Naive thymus-derived CD8-positive, alpha-beta T cell (primary cell): Measurements from ENCODE around the gene VAMP1. TPM values are rescaled to one million over a fixed set of nuclear protein-coding genes. Genes with fewer than 3 reads are reported as not detected.
"Not testable (repeated sequence)": the region's sequence is repeated elsewhere in the genome, so short reads cannot be mapped to it uniquely, and the experiment has no call there.

Experiments
- ATAC-seq, 2 donors: fragments of 150-1000 bp; cut with Tn5 transposase in 1 of 2; sonication (Bioruptor Pico), chemical (Tn5 transposase) in 1 of 2; 1 replicate in 1 of 2; 2 replicates in 1 of 2; pipeline ENCODE4 v1.10.0; 2021; ENCODE audit warnings: mild to moderate bottlenecking in 2 of 2, moderate library complexity in 2 of 2
- POLR2A ChIA-PET: fragments of 350-600 bp; sonication (Branson Sonifier 250); formaldehyde crosslinking; loops from one replicate; lab custom pipeline; 2021; ENCODE audit warnings: antibody characterized with exemption; lab: Charles Lee
- DNase-seq, 10 donors: peaks; one replicate each; pipeline versions ENCODE4 v3.0.0 to v3.0.0-alpha.2; 2020 to 2022
- H3K27ac Mint-ChIP-seq, 10 donors: one replicate each; pipeline ENCODE4 v1.8.0; 2020 to 2022; ENCODE audit warnings: mild to moderate bottlenecking in 10 of 10, mixed read lengths in 10 of 10, moderate library complexity in 4 of 10, inconsistent platforms in 1 of 10
- H3K27me3 Mint-ChIP-seq, 5 donors: one replicate each; pipeline ENCODE4 v1.8.0; 2021 to 2022; ENCODE audit warnings: mixed read lengths in 5 of 5
- H3K36me3 Mint-ChIP-seq, 3 donors: one replicate each; pipeline ENCODE4 v1.8.0; 2020 to 2022; ENCODE audit warnings: mixed read lengths in 3 of 3, mild to moderate bottlenecking in 2 of 3, inconsistent platforms in 1 of 3
- H3K4me1 Mint-ChIP-seq, 4 donors: one replicate each; pipeline ENCODE4 v1.8.0; 2021 to 2022; ENCODE audit warnings: mixed read lengths in 4 of 4
- H3K4me3 Mint-ChIP-seq, 10 donors: one replicate each; pipeline ENCODE4 v1.8.0; 2020 to 2022; ENCODE audit warnings: mild to moderate bottlenecking in 10 of 10, mixed read lengths in 10 of 10, moderate library complexity in 6 of 10, inconsistent platforms in 1 of 10
- H3K9me3 Mint-ChIP-seq, 9 donors: one replicate each; pipeline ENCODE4 v1.8.0; 2020 to 2022; ENCODE audit warnings: mixed read lengths in 9 of 9, mild to moderate bottlenecking in 3 of 9, inconsistent platforms in 1 of 9, moderate library complexity in 1 of 9
- polyA plus RNA-seq, 3 donors: library from polyadenylated mRNA; unstranded; fragments of 300-500 nt; fragmentation: Illumina TruSeq; gene quantifications; one replicate each; pipeline ENCODE4 v1.2.3, GENCODE V29; 2021
- total RNA-seq, 8 experiments: library from RNA in 2 of 8; stranded (reverse) in 2 of 8; gene quantifications; one replicate each; pipeline ENCODE4 v1.2.3 and lab custom pipeline; 2021 to 2026

Gene VAMP1
- total and polyA plus RNA-seq, 5 experiments from 2014 or later = 9.7 to 92.6 (median 13.6) TPM

DNA sequence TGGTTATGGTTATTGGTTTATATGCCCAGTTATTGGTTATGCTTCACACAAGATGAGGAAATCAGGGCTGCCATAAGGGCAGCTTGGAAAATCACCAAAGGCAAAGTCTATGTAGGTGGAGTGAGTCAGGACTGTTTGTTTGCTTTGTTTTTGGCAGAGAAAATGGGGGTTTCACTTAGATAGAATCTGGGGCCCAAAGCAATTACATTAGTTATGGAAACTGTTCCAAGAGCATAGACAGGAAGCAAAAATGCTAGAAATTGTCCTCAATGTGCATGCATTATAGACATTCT is 2.2 kb downstream of the VAMP1 start:
- POLR2A ChIA-PET = interaction anchor here (1.6 to 5.6 kb wide), 6 partner anchors 15 to 134 kb away, joined by 5 to 104 read pairs (median 74); partner anchors contain the start of genes CD27, MRPL51, NCAPD2 and TAPBPL
- Mint-ChIP-seq H3K36me3 (peaks cover 3 to 45% (median 15%) of the 10 kb centered on the region in 3 donors), H3K27me3 (no peaks in the 10 kb centered on the region), H3K4me3 (peak overlapping the region; percentile 78 to 96 (median 92)), H3K4me1 (peaks cover 46 to 76% (median 73%) of the 10 kb centered on the region in 4 donors), H3K27ac (peak overlapping the region; percentile 41 to 98 (median 95)), H3K9me3 (no peaks in the 10 kb centered on the region)
- ATAC-seq (no peak), DNase-seq (no peak)

DNA sequence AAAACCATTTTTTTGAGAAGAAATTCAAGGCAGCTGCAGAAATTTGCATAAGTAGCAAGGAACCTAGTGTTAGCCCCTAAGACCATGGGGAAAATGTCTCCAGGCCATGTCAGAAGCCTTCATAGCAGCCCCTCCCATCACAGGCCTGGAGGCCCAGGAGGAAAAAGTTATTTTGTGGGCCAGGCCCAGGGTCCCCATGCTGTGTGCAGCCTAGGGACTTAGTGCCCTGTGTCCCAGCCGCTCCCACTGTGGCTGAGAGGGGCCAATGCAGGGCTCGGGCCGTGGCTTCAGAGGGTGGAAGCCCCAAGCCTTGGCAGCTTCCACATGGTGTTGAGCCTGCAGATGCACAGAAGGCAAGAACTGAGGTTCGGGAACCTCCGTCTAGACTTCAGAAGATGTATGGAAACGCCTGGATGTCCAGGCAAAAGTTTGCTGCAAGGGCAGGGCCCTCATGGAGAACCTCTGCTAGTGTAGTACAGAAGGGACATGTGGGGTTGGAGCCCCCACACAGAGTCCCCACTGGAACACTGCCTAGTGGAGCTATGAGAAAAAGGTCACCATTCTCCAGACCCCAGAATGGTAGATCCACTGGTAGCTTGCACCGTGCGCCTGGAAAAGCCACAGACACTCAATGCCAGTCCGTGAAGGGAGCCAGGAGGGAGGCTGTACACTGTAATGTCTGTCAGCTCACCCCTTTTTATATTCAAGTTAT is 2.8 kb downstream of the VAMP1 start:
- peak overlapping the region; percentile 41 to 98 (median 95) for H3K27ac Mint-ChIP-seq
- not testable (repeated sequence) for ATAC-seq, H3K9me3 Mint-ChIP-seq, DNase-seq, H3K27me3 Mint-ChIP-seq
- H3K4me3 Mint-ChIP-seq = peak overlapping the region in 9 of 10 donors; percentile 62 to 95 (median 92)
- H3K4me1 Mint-ChIP-seq = peaks cover 51 to 81% (median 78%) of the 10 kb centered on the region in 4 donors
- peaks cover 3 to 49% (median 15%) of the 10 kb centered on the region in 3 donors for H3K36me3 Mint-ChIP-seq
- POLR2A ChIA-PET = interaction anchor here (0.6 to 5.6 kb wide), 7 partner anchors 15 to 134 kb away, joined by 5 to 104 read pairs (median 66); partner anchors contain the start of genes CD27, MRPL51, NCAPD2 and SCNN1A

DNA sequence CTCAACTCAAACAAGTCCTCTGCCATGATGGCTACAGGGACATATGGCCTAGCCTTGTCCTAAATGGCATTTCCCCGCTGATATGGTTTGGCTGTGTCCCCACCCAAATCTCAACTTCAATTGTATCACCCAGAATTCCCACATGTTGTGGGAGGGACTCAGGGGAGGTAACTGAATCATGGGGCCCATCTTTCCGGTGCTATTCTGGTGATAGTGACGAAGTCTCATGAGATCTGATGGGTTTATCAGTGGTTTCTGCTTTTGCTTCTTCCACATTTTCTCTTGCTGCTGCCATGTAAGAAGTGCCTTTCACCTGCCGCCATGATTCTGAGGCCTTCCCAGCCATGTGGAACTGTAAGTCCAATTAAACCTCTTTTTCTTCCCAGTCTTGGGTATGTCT is 3.7 kb downstream of the VAMP1 start:
- Mint-ChIP-seq H3K4me1 (peaks cover 60 to 91% (median 86%) of the 10 kb centered on the region in 4 donors), H3K36me3 (peaks cover 3 to 55% (median 19%) of the 10 kb centered on the region in 3 donors), H3K27ac (peak overlapping the region; percentile 1 to 98 (median 95)), H3K4me3 (peak overlapping the region in 4 of 10 donors; percentile 28 to 78 (median 38))
- H3K27me3 Mint-ChIP-seq, DNase-seq, ATAC-seq, H3K9me3 Mint-ChIP-seq: not testable (repeated sequence)
- POLR2A ChIA-PET = interaction anchor here (0.6 to 25.3 kb wide), 10 partner anchors 21 to 97 kb away, joined by 3 to 1074 read pairs (median 10); partner anchors contain the start of genes CD27, MRPL51, NCAPD2 and SCNN1A

DNA sequence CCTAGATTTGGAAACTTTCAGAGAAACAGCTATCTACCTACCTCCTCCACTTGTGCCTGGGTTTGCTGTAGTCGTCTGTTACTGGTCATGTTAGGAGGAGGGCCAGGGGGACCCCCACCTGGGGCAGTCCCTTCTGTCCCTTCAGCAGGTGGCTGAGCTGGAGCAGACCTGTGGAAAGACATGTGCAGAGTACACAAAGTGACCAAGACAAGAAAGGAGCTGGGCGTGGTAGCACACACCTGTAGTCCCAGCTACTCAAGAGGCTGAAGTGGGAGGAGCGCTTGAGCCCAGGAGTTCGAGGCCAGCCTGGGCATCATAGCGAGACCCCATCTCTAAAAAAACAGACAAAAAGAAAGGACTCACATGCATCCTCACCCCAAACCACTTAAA is 4.3 kb downstream of the VAMP1 start:
- Mint-ChIP-seq H3K36me3 (peaks cover 3 to 59% (median 23%) of the 10 kb centered on the region in 3 donors), H3K27me3 (no peaks in the 10 kb centered on the region), H3K4me1 (peaks cover 61 to 92% (median 87%) of the 10 kb centered on the region in 4 donors), H3K4me3 (peak overlapping the region in 3 of 10 donors; percentile 22 to 60 (median 49)), H3K9me3 (no peaks in the 10 kb centered on the region), H3K27ac (peak overlapping the region; percentile 85 to 98 (median 95))
- no peak for ATAC-seq
- DNase-seq = no peak
- POLR2A ChIA-PET = interaction anchor here (0.6 to 25.3 kb wide), 15 partner anchors 9 to 427 kb away, joined by 3 to 1074 read pairs (median 4); partner anchors contain the start of genes CD27, GAPDH, MRPL51 and TAPBPL

DNA sequence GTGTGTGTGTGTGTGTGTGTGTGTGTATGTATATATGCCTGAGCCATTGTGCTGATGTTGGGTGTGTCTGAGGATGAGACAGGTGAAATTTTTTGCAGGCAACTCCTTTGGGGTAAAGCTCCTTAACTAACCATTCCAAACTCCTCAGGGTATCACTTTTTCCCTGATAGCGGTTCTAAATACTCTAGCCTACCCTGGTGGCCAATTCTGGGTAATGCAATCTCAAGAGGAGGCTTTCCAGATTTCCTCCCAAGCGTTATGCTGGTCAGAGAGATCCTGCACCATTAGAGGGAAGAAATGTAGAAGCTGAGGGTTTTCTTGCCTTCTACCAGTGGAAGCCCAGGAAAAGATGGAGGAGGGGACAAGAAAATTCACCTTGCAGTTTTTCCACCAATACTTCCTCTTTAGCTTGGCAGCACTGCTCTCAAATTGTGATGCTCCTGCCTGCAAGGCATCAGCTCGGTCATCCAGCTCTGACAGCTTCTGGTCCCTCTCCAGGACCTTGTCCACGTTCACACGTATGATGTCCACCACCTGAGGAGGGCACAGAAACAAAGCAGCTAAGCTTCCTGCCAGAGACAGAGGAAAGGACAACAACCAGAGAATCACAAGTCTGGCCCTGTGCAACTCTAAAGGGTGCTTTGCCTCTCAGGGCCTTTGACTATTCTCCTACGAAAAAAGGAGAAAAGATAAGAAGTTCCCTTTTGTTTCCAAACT is 4.9 kb downstream of the VAMP1 start:
- Mint-ChIP-seq H3K36me3 (peaks cover 3 to 65% (median 26%) of the 10 kb centered on the region in 3 donors), H3K9me3 (no peaks in the 10 kb centered on the region), H3K4me1 (peaks cover 64 to 92% (median 90%) of the 10 kb centered on the region in 4 donors), H3K27ac (peak overlapping the region; percentile 93 to 98 (median 95)), H3K27me3 (no peaks in the 10 kb centered on the region), H3K4me3 (peak overlapping the region in 9 of 10 donors; percentile 49 to 79 (median 64))
- DNase-seq (peak in 7 of 10 donors; percentile 40 to 75 (median 50)), ATAC-seq (no peak)
- POLR2A ChIA-PET = interaction anchor here (0.6 to 25.3 kb wide), 18 partner anchors 9 to 485 kb away, joined by 3 to 1074 read pairs (median 4); partner anchors contain the start of genes CD27, GAPDH, MRPL51 and PTPN6

DNA sequence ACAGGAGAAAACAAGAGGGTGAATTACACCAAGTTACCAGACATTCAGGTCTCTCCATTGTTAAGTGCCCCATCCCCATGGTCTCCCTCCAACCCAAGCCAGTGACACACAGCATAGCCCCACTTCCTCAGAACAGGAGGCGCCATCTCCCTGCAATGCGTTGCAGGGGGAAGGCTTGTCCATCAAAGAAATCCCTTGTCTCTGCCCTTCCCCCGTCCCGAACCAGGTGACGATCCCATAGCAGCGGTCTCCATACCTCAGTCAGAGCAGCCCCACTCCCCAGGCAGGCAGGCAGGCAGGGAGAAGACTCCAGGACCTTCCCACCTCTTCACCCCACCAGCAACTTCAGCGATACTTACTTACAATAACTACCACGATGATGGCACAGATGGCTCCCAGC is 5.9 kb downstream of the VAMP1 start:
- peak overlapping the region; percentile 94 to 100 (median 98) for H3K27ac Mint-ChIP-seq
- peaks cover 3 to 74% (median 29%) of the 10 kb centered on the region in 3 donors for H3K36me3 Mint-ChIP-seq
- DNase-seq = no peak

DNA sequence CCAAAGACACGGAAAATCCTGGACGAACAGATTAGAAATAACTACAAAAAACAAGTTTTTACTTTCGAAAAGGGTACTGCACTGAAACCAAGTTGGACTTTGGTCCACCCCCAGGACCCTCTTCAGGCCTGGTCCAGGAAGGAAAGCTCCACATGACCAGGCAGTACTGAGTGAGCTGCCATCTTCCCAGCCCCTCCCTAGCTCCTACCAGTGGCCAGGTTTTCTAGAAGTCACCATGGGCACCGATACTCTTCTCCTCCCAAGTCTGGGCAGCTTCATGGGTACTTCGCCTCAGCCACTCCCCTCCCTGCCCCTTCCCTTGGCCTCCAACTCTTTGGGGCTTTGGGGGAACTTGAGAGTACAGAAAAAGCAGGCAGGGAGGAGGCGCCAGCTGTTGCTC is 6.6 kb downstream of the VAMP1 start:
- Mint-ChIP-seq H3K36me3 (peaks cover 9 to 80% (median 36%) of the 10 kb centered on the region in 3 donors), H3K4me3 (peak overlapping the region; percentile 67 to 89 (median 83)), H3K27me3 (no peaks in the 10 kb centered on the region), H3K9me3 (no peaks in the 10 kb centered on the region), H3K27ac (peak overlapping the region; percentile 94 to 100 (median 98)), H3K4me1 (peaks cover 63 to 97% (median 93%) of the 10 kb centered on the region in 4 donors)
- no peak for DNase-seq
- POLR2A ChIA-PET = interaction anchor here (0.7 to 25.3 kb wide), 11 partner anchors 20 to 225 kb away, joined by 3 to 1074 read pairs (median 12); partner anchors contain the start of genes CD27, GAPDH, MRPL51 and NCAPD2
- no peak for ATAC-seq

More for the DNA sequence above, 5.9 kb downstream of the VAMP1 start:
- Mint-ChIP-seq H3K9me3 (no peaks in the 10 kb centered on the region), H3K27me3 (no peaks in the 10 kb centered on the region), H3K4me3 (peak overlapping the region; percentile 63 to 89 (median 83)), H3K4me1 (peaks cover 63 to 97% (median 93%) of the 10 kb centered on the region in 4 donors)
- ATAC-seq = no peak
- POLR2A ChIA-PET = interaction anchor here (1.4 to 25.3 kb wide), 12 partner anchors 21 to 131 kb away, joined by 5 to 1074 read pairs (median 14); partner anchors contain the start of genes CD27, GAPDH, MRPL51 and NCAPD2

DNA sequence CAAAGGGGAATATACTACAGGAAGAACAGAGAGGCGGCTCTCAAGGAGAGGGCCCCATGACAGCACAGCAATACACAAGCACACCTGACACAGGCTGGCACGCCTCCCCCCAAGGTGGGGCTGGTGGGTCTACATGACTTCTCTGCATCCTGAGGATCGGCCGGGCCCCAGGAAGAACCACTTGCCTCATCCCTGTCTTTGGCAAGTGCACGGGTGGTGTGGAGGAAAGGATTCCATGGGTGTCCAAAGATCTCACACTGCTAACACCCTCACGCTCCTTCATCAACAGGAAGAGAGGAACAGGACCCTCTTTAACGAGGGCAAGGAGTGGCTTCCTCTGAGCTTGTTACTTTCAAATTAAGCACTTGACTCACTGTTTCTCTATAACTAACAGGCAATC is 7.3 kb downstream of the VAMP1 start:
- POLR2A ChIA-PET = interaction anchor here (0.7 to 25.3 kb wide), 12 partner anchors 8 to 226 kb away, joined by 3 to 1074 read pairs (median 18); partner anchors contain the start of genes CD27, GAPDH, MRPL51 and NCAPD2
- Mint-ChIP-seq H3K36me3 (peaks cover 15 to 83% (median 42%) of the 10 kb centered on the region in 3 donors), H3K4me3 (peak overlapping the region; percentile 67 to 89 (median 83)), H3K9me3 (no peaks in the 10 kb centered on the region), H3K27me3 (no peaks in the 10 kb centered on the region), H3K27ac (peak overlapping the region; percentile 94 to 100 (median 98)), H3K4me1 (peaks cover 66 to 97% (median 93%) of the 10 kb centered on the region in 4 donors)
- DNase-seq (peak in 5 of 10 donors; percentile 19 to 50 (median 25)), ATAC-seq (peak in 1 of 2 donors; percentile 35)

DNA sequence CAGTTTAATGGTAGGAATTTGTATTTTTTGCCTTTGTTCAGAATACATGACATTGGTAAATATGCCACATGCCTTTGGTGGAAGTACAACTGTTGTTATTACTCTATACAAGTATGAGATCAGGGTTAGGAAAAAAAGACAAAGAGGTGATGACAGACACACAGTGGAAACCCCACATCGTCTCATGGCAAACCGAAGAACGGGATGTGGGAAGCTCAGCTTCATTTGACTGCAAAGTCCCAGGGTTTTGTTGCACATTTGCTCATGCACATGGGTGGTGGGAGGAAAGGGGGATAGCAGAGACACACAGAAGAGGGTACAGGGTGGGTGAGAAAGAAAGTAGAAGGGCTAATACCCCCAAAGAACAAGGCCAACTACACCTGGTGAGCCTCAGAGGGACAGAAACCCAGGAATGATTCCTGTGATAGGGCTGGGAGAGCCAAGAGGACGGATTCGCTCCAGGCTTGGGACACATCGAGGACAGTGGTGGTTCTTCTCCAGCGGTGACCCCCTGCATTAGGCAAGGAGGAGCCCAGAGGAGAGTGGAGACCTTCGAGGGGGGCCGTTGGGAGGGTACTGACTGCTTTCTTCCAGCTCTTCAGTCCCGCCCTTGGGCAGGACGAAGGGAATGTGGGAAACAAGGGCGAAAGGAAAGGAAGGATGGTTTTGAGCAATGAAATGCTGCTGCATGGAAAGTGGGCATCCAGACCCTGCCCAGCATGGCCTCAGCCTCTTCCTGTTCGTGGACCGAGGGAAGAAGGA is 8.1 kb downstream of the VAMP1 start:
- H3K36me3 Mint-ChIP-seq = peaks cover 15 to 87% (median 43%) of the 10 kb centered on the region in 3 donors
- peak overlapping the region; percentile 94 to 100 (median 98) for H3K27ac Mint-ChIP-seq
- H3K27me3 Mint-ChIP-seq = no peaks in the 10 kb centered on the region
- H3K4me1 Mint-ChIP-seq = peaks cover 62 to 94% (median 91%) of the 10 kb centered on the region in 4 donors
- peak in 3 of 10 donors; percentile 44 to 51 (median 45) for DNase-seq
- H3K9me3 Mint-ChIP-seq = no peaks in the 10 kb centered on the region
- POLR2A ChIA-PET = interaction anchor here (0.7 to 25.3 kb wide), 11 partner anchors 8 to 390 kb away, joined by 3 to 1074 read pairs (median 23); partner anchors contain the start of genes CD27, GAPDH, MRPL51 and TAPBPL
- ATAC-seq = peak in 1 of 2 donors; percentile 58
- peak overlapping the region; percentile 67 to 89 (median 83) for H3K4me3 Mint-ChIP-seq

DNA sequence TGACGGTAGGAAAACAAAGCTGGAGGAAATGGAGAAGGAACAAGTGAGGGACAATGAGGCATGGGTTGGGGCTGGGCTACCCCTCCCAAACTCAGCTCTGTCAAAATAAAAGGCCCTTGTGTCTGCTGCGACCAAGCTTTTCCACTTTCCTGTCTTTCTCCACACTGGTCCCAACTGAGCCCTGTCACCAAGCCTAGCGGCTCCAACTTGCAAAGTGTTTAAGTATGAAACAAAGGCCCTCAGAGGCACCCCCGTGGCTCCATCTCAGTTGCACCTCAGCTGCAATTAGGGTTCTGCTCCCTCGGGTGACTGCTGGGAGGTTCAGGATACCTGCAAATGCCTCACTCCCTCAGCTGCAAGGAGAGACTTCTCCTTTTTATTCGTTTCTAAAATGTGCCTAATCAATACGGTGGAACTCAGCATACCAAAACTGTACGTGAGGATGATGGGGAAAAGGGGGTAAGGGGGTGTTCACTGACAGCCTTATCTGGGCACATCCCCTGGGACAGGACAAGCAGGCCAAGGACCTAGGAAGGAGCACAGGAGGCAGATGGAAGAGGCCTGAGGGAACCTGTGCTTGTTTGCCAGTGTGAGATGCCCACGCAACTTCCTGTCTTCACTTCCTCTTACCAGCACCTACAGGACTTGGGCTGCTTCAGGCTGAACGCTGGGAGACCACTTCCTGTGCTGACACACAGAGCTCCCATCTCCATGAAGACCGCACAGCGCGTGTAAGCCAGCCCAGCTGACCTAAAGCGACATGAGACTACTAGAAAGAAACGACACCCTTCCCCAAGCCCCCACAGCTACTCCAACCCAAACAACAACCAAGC is 8.9 kb downstream of the VAMP1 start:
- DNase-seq (peak; percentile 59 to 93 (median 83)), ATAC-seq (peak; percentile 79 to 93)
- Mint-ChIP-seq H3K4me1 (peaks cover 63 to 94% (median 91%) of the 10 kb centered on the region in 4 donors), H3K4me3 (peak overlapping the region; percentile 67 to 89 (median 81)), H3K9me3 (no peaks in the 10 kb centered on the region), H3K36me3 (peaks cover 15 to 87% (median 49%) of the 10 kb centered on the region in 3 donors), H3K27me3 (no peaks in the 10 kb centered on the region), H3K27ac (peak overlapping the region; percentile 94 to 100 (median 98))
- POLR2A ChIA-PET = interaction anchor here (0.7 to 25.3 kb wide), 13 partner anchors 9 to 391 kb away, joined by 3 to 1074 read pairs (median 10); partner anchors contain the start of genes CD27, GAPDH, MRPL51 and TAPBPL
